ENCODE results near the gene ZNF565.
"Not testable (repeated sequence)": the region's sequence is repeated elsewhere in the genome, so short reads cannot be mapped to it uniquely, and the experiment has no call there.

DNA sequence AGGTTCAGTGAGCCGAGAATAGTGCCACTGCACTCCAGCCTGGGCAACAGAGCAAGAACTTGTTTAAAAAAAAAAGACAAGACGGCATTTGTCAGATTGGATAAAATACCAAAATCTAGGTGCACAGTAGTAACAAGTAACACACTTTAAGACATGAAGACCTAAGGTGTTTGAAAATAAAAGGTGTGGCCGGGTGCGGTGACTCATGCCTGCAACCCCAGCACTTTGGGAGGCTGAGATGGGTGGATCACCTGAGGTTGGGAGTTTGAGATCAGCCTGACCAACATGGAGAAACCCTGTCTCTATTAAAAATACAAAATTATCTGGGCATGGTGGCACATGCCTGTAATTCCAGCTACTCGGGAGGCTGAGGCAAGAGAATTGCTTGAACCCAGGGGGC is 27.7 kb downstream of the ZNF565 start:
- TF ChIP-seq, protein P1, sequence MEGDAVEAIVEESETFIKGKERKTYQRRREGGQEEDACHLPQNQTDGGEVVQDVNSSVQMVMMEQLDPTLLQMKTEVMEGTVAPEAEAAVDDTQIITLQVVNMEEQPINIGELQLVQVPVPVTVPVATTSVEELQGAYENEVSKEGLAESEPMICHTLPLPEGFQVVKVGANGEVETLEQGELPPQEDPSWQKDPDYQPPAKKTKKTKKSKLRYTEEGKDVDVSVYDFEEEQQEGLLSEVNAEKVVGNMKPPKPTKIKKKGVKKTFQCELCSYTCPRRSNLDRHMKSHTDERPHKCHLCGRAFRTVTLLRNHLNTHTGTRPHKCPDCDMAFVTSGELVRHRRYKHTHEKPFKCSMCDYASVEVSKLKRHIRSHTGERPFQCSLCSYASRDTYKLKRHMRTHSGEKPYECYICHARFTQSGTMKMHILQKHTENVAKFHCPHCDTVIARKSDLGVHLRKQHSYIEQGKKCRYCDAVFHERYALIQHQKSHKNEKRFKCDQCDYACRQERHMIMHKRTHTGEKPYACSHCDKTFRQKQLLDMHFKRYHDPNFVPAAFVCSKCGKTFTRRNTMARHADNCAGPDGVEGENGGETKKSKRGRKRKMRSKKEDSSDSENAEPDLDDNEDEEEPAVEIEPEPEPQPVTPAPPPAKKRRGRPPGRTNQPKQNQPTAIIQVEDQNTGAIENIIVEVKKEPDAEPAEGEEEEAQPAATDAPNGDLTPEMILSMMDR (IDR thresholded peaks at IDR 0.05) = not testable (repeated sequence)
- not testable (repeated sequence) for TF ChIP-seq POLR2A (IDR thresholded peaks at IDR 0.05); POLR2AphosphoS5 (IDR thresholded peaks at IDR 0.05); EP300 (IDR thresholded peaks at IDR 0.05; ENCODE audit: low read depth)

Measured in transverse colon (tissue), 4 donors.